Spleen (tissue), 7 donors: Measurements from ENCODE around the gene KLHL30.

Experiments
- POLR2A ChIP-seq, 3 donors: fragments of 450-650 bp; IDR thresholded peaks; one replicate each; pipeline ENCODE4 v1.5.1; 2017; ENCODE audit warnings: antibody characterized with exemption in 3 of 3, mild to moderate bottlenecking in 1 of 3
- POLR2AphosphoS5 ChIP-seq, 3 donors: sonication (generic); formaldehyde crosslinking; IDR thresholded peaks; one replicate each; pipeline ENCODE4 v1.5.1; 2017; ENCODE audit warnings: antibody characterized with exemption in 3 of 3
- TF ChIP-seq, protein P1 (sequence below), 11 experiments: fragments of 200-600 bp in 7 of 11; fragments of 450-650 bp in 4 of 11; sonication (generic) in 4 of 11; IDR thresholded peaks in 8 of 11; conservative IDR thresholded peaks in 3 of 11; 1 replicate in 7 of 11; 2 replicates in 4 of 11; pipeline versions ENCODE4 v1.4.0 to v1.8.0; 2016 to 2021; ENCODE audit warnings: antibody characterized with exemption in 11 of 11, inconsistent platforms in 4 of 11, mild to moderate bottlenecking in 1 of 11
- donor health status: DM: no; HTN: no; CAD: no; lungs with moderate emphysema.
- donor health status: DM: no; HTN: no; CAD: no.
- donor health status: DM: no; HTN: no; CAD: no.

DNA sequence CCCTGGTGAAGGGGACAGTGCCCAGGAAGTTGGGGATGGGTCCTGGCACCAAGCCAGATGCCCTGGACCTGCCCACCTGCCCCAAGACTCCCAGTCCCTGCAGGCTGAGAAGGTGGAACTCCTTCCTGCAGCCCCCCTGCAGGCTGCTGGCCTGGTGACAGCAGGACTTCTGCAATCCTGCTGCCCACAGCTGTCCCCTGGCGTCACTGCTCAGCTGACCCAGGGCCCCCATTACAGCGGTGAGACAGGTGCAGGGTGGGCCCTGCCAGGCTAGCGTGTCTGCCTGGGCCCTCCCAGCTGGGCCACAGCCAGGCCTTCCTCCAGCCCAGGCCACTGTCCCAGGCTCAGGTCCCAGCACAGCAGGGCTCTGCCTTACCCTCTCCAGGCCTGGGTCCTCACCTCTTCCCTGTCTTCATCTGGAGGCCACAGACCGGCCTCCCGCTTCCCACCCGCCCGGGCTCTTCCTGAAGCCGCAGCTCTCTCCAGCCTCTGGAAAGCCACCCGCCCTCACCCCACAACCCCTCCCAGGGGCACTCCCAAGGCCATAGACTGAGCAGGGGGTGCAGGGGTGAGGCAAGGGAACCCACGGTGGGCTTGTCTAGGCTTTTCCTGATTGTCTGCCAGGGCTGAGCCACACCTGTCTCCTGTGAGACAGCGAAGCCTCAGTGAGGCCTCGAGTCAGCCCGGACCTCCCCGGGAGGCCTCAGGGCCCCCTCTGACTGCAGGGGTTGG is 11.5 kb downstream of the KLHL30 start:
- TF ChIP-seq, protein P1, sequence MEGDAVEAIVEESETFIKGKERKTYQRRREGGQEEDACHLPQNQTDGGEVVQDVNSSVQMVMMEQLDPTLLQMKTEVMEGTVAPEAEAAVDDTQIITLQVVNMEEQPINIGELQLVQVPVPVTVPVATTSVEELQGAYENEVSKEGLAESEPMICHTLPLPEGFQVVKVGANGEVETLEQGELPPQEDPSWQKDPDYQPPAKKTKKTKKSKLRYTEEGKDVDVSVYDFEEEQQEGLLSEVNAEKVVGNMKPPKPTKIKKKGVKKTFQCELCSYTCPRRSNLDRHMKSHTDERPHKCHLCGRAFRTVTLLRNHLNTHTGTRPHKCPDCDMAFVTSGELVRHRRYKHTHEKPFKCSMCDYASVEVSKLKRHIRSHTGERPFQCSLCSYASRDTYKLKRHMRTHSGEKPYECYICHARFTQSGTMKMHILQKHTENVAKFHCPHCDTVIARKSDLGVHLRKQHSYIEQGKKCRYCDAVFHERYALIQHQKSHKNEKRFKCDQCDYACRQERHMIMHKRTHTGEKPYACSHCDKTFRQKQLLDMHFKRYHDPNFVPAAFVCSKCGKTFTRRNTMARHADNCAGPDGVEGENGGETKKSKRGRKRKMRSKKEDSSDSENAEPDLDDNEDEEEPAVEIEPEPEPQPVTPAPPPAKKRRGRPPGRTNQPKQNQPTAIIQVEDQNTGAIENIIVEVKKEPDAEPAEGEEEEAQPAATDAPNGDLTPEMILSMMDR (IDR thresholded peaks at IDR 0.05 in 8 of 11, conservative IDR thresholded peaks at IDR 0.05 in 3 of 11): no peak
- TF ChIP-seq POLR2A (IDR thresholded peaks at IDR 0.05) (no peak), POLR2AphosphoS5 (IDR thresholded peaks at IDR 0.05) (no peak)
